Hepatocyte (in vitro differentiated cells): ENCODE results near the gene CCDC78. TPM values are rescaled to one million over a fixed set of nuclear protein-coding genes. Genes with fewer than 3 reads are reported as not detected.
"Not testable (repeated sequence)": the region's sequence is repeated elsewhere in the genome, so short reads cannot be mapped to it uniquely, and the experiment has no call there.

Source experiments
- DNase-seq: peaks from one replicate; pipeline ENCODE4 v3.0.0-alpha.2; 2016; ENCODE audit warnings: low spot score
- H2AFZ ChIP-seq: fragments of 200-600 bp; sonication (generic); 2 replicates; pipeline ENCODE4 v1.6.0; 2016; ENCODE audit warnings: antibody characterized with exemption, mild to moderate bottlenecking
- H3K27ac ChIP-seq: fragments of 200-600 bp; sonication (generic); 2 replicates; pipeline ENCODE4 v1.5.1; 2016; ENCODE audit warnings: mild to moderate bottlenecking
- H3K27me3 ChIP-seq: fragments of 200-600 bp; sonication (generic); 2 replicates; pipeline ENCODE4 v1.6.1; 2016
- H3K36me3 ChIP-seq: fragments of 200-600 bp; sonication (generic); replicated peaks from 2 replicates; pipeline ENCODE4 v1.5.1; 2016; ENCODE audit warnings: low read depth; ENCODE audit not compliant: insufficient read depth
- H3K4me1 ChIP-seq: fragments of 200-600 bp; sonication (generic); 2 replicates; pipeline ENCODE4 v1.5.1; 2016; ENCODE audit warnings: mild to moderate bottlenecking, moderate library complexity; ENCODE audit not compliant: insufficient read depth
- H3K4me2 ChIP-seq: fragments of 200-600 bp; sonication (generic); 2 replicates; pipeline ENCODE4 v1.6.0; 2016
- H3K4me3 ChIP-seq: fragments of 200-600 bp; sonication (generic); 2 replicates; pipeline ENCODE4 v1.5.1; 2016; ENCODE audit warnings: mild to moderate bottlenecking
- H3K79me2 ChIP-seq: fragments of 200-600 bp; sonication (generic); 2 replicates; pipeline ENCODE4 v1.6.0; 2017; ENCODE audit warnings: mild to moderate bottlenecking
- H3K9me2 ChIP-seq: fragments of 200-600 bp; sonication (generic); replicated peaks from 2 replicates; pipeline ENCODE4 v1.6.0; 2017; ENCODE audit warnings: mild to moderate bottlenecking; ENCODE audit not compliant: insufficient read depth
- H3K9me3 ChIP-seq: fragments of 200-600 bp; sonication (generic); 2 replicates; pipeline ENCODE4 v1.5.1; 2016; ENCODE audit warnings: low read depth, mild to moderate bottlenecking
- H4K20me1 ChIP-seq: fragments of 200-600 bp; sonication (generic); 2 replicates; pipeline ENCODE4 v1.6.0; 2016; ENCODE audit warnings: mild to moderate bottlenecking; ENCODE audit not compliant: insufficient read depth, poor library complexity, severe bottlenecking
- CTCF ChIP-seq: fragments of 200-600 bp; sonication (generic); IDR thresholded peaks from 2 replicates; pipeline ENCODE4 v1.5.1; 2016; ENCODE audit warnings: antibody characterized with exemption, mild to moderate bottlenecking; ENCODE audit not compliant: poor library complexity
- EZH2 ChIP-seq: fragments of 200-600 bp; sonication (generic); IDR thresholded peaks from 2 replicates; pipeline ENCODE4 v1.6.1; 2016; ENCODE audit warnings: antibody characterized with exemption, mild to moderate bottlenecking, borderline replicate concordance
- EZH2phosphoT487 ChIP-seq: fragments of 200-600 bp; sonication (generic); IDR thresholded peaks from one replicate; pipeline ENCODE4 v1.6.1; 2018; ENCODE audit warnings: antibody characterized with exemption, mild to moderate bottlenecking, low read depth, moderate library complexity; ENCODE audit not compliant: unreplicated experiment, severe bottlenecking
- WGBS: methylation state at CpG from one replicate; pipeline ENCODE4 v1.1.6; 2016; ENCODE audit warnings: low lambda C conversion rate; ENCODE audit errors: missing lambda C conversion rate; 5-methylcytosine and 5-hydroxymethylcytosine counted together
- polyA plus RNA-seq: library from polyadenylated mRNA; unstranded; fragments of >200 nt; fragmentation: Nextera tagmentation; extraction: Ambion mirVana; gene quantifications from 2 replicates; pipeline ENCODE4 v1.2.1, GENCODE V29; 2016
- total RNA-seq: library from RNA; depleted of rRNA; stranded (reverse); fragments of >200 nt; gene quantifications from 2 replicates; pipeline ENCODE4 v1.2.3, GENCODE V29; 2014

Gene CCDC78
- total and polyA plus RNA-seq, 2 experiments from 2014 or later, result 2.2 to 6.8 TPM

- H3K36me3 ChIP-seq, result no peaks in the 10 kb centered on the region
- no peaks in the 10 kb centered on the region for H3K9me3 ChIP-seq
- H3K27me3 ChIP-seq, result peaks cover 50% of the 10 kb centered on the region
- H4K20me1 ChIP-seq, result no peaks in the 10 kb centered on the region
- no peak overlapping the region for H2AFZ ChIP-seq
- peaks cover 16% of the 10 kb centered on the region for H3K79me2 ChIP-seq
- H3K4me2 ChIP-seq, result no peak overlapping the region
- TF ChIP-seq CTCF (no peak), EZH2phosphoT487 (no peak), EZH2 (no peak)
- no peak for DNase-seq
- H3K9me2 ChIP-seq, result no peaks in the 10 kb centered on the region
- peaks cover 12% of the 10 kb centered on the region for H3K4me1 ChIP-seq
- no peak overlapping the region for H3K4me3 ChIP-seq
- WGBS, result 52% methylated on average over 22 of the region's 22 CpGs
- H3K27ac ChIP-seq, result no peak overlapping the region
Measured at GRCh38 chr16:693364-693763, 32.9 kb downstream of the CCDC78 start.

- Histone ChIP-seq H3K9me2 (no peaks in the 10 kb centered on the region), H3K36me3 (no peaks in the 10 kb centered on the region), H2AFZ (no peak overlapping the region), H3K27ac (no peak overlapping the region), H3K4me2 (no peak overlapping the region), H3K4me1 (peaks cover 12% of the 10 kb centered on the region), H3K4me3 (no peak overlapping the region), H3K79me2 (peaks cover 16% of the 10 kb centered on the region), H3K9me3 (no peaks in the 10 kb centered on the region), H3K27me3 (peaks cover 48% of the 10 kb centered on the region), H4K20me1 (no peaks in the 10 kb centered on the region)
- TF ChIP-seq EZH2phosphoT487 (no peak), CTCF (no peak), EZH2 (no peak)
- WGBS, result 73% methylated on average over 10 of the region's 10 CpGs
- no peak for DNase-seq
Measured at GRCh38 chr16:692356-693108, 33.7 kb downstream of the CCDC78 start.

- not testable (repeated sequence) for H3K4me2 ChIP-seq, H4K20me1 ChIP-seq, H3K9me2 ChIP-seq, H3K9me3 ChIP-seq, H3K4me3 ChIP-seq, DNase-seq, H3K27ac ChIP-seq, H2AFZ ChIP-seq, H3K36me3 ChIP-seq
- peaks cover 43% of the 10 kb centered on the region for H3K27me3 ChIP-seq
- WGBS, result 90% methylated on average over 16 of the region's 16 CpGs
- peaks cover 16% of the 10 kb centered on the region for H3K79me2 ChIP-seq
- H3K4me1 ChIP-seq, result peaks cover 12% of the 10 kb centered on the region
Measured at GRCh38 chr16:691242-691641, 35.0 kb downstream of the CCDC78 start.

GRCh38 chr16:689175-689897, 36.9 kb downstream of the CCDC78 start:
- H3K4me3 ChIP-seq, result peak overlapping the region; percentile 100
- H3K27me3 ChIP-seq, result peaks cover 26% of the 10 kb centered on the region
- H3K9me3 ChIP-seq, result no peaks in the 10 kb centered on the region
- H3K9me2 ChIP-seq, result no peaks in the 10 kb centered on the region
- peaks cover 18% of the 10 kb centered on the region for H3K4me1 ChIP-seq
- peak overlapping the region; percentile 99 for H3K4me2 ChIP-seq
- H3K79me2 ChIP-seq, result peaks cover 16% of the 10 kb centered on the region
- H2AFZ ChIP-seq, result no peak overlapping the region
- WGBS, result 91% methylated on average over 26 of the region's 26 CpGs
- DNase-seq, result no peak
- no peaks in the 10 kb centered on the region for H4K20me1 ChIP-seq
- H3K36me3 ChIP-seq, result no peaks in the 10 kb centered on the region
- TF ChIP-seq EZH2 (no peak), CTCF (no peak), EZH2phosphoT487 (no peak)
- peak overlapping the region; percentile 87 for H3K27ac ChIP-seq
